Type B pancreatic cell (in vitro differentiated cells): Measurements from ENCODE around the gene APBB1. TPM values are rescaled to one million over a fixed set of nuclear protein-coding genes. Genes with fewer than 3 reads are reported as not detected.

ENCODE experiments used
- DNase-seq: peaks from one replicate; pipeline ENCODE4 v3.0.0; 2021; ENCODE audit warnings: mixed read lengths; ENCODE audit not compliant: unreplicated experiment; ENCODE audit errors: extremely low spot score
- H3K27ac Mint-ChIP-seq: 2 replicates; pipeline ENCODE4 v1.8.0; 2021; ENCODE audit warnings: mild to moderate bottlenecking, mixed read lengths
- H3K27me3 Mint-ChIP-seq: 2 replicates; pipeline ENCODE4 v1.8.0; 2021; ENCODE audit warnings: mixed read lengths
- H3K36me3 Mint-ChIP-seq: 2 replicates; pipeline ENCODE4 v1.8.0; 2021; ENCODE audit warnings: mixed read lengths
- H3K4me1 Mint-ChIP-seq: one replicate; pipeline ENCODE4 v1.8.0; 2021; ENCODE audit warnings: mixed read lengths; ENCODE audit not compliant: unreplicated experiment
- H3K4me3 Mint-ChIP-seq: 2 replicates; pipeline ENCODE4 v1.8.0; 2021; ENCODE audit warnings: mild to moderate bottlenecking, mixed read lengths
- H3K9me3 Mint-ChIP-seq: 2 replicates; pipeline ENCODE4 v1.8.0; 2021; ENCODE audit warnings: mixed read lengths
- total RNA-seq: library from RNA; stranded (reverse); gene quantifications from 2 replicates; pipeline ENCODE4 v1.2.1, GENCODE V29; 2021; ENCODE audit warnings: low replicate concordance
- TF ChIP-seq, protein P1 (sequence below): fragments of 200-600 bp; sonication (generic); conservative IDR thresholded peaks from 2 replicates; pipeline ENCODE4 v1.5.0; 2021; ENCODE audit warnings: antibody characterized with exemption, mild to moderate bottlenecking

The APBB1 gene
- total RNA-seq, 1 donor from 2014 or later = 61.6 TPM

- no peak for DNase-seq
- peaks cover 5% of the 10 kb centered on the region for H3K4me1 Mint-ChIP-seq
- H3K36me3 Mint-ChIP-seq = peaks cover 8% of the 10 kb centered on the region
- H3K4me3 Mint-ChIP-seq = no peak overlapping the region
- H3K27me3 Mint-ChIP-seq = no peaks in the 10 kb centered on the region
- H3K9me3 Mint-ChIP-seq = no peaks in the 10 kb centered on the region
- H3K27ac Mint-ChIP-seq = no peak overlapping the region
- TF ChIP-seq, protein P1, sequence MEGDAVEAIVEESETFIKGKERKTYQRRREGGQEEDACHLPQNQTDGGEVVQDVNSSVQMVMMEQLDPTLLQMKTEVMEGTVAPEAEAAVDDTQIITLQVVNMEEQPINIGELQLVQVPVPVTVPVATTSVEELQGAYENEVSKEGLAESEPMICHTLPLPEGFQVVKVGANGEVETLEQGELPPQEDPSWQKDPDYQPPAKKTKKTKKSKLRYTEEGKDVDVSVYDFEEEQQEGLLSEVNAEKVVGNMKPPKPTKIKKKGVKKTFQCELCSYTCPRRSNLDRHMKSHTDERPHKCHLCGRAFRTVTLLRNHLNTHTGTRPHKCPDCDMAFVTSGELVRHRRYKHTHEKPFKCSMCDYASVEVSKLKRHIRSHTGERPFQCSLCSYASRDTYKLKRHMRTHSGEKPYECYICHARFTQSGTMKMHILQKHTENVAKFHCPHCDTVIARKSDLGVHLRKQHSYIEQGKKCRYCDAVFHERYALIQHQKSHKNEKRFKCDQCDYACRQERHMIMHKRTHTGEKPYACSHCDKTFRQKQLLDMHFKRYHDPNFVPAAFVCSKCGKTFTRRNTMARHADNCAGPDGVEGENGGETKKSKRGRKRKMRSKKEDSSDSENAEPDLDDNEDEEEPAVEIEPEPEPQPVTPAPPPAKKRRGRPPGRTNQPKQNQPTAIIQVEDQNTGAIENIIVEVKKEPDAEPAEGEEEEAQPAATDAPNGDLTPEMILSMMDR = no peak
These were observed 8.0 kb downstream of the APBB1 start for GRCh38 chr11:6410695-6411430.

DNA sequence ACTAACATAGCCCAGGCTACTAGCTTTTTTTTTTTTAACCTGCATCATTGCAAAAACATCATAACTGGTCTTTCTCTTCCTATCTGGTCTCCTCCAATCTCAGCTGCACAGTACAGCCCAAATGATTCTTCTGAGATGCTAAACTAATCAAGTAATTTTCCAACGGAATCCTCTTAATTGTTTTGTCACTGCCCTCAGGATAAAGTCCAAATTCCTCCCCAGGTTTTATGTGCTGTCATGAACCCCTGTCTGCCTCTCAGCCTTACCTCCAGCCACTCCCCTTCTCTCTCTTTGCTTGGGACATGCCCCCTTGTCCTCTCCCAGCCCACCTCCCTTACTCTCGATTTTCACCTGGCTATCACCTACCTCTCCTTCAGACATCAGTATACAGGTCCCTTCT lies 12.5 kb downstream of the APBB1 start:
- no peaks in the 10 kb centered on the region for H3K27me3 Mint-ChIP-seq
- H3K9me3 Mint-ChIP-seq = no peaks in the 10 kb centered on the region
- H3K4me3 Mint-ChIP-seq = no peak overlapping the region
- H3K36me3 Mint-ChIP-seq = peaks cover 8% of the 10 kb centered on the region
- no peak overlapping the region for H3K27ac Mint-ChIP-seq
- H3K4me1 Mint-ChIP-seq = no peaks in the 10 kb centered on the region
- DNase-seq = no peak
- TF ChIP-seq, protein P1 = no peak

DNA sequence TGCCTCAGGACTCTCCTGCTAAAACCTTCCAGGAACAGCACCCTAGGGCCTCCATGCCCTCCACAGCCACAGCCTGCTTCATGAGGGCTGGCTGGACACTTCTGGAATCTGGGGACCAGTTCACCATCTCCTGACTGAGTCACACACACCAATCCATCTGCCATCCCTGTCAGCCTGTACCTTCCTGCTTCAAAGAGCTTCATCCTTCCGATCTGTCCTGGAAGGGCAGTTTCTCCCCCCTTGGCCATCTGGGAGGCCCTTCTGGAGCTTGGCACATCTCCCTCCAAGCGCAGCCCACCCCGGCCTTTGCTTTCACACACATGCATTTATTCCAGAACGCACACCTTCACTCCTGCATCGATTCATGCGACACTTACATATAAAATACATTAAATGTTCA lies 13.0 kb downstream of the APBB1 start:
- no peak for DNase-seq
- H3K27me3 Mint-ChIP-seq = no peaks in the 10 kb centered on the region
- H3K4me3 Mint-ChIP-seq = no peak overlapping the region
- TF ChIP-seq, protein P1 = no peak
- H3K9me3 Mint-ChIP-seq = no peaks in the 10 kb centered on the region
- no peaks in the 10 kb centered on the region for H3K4me1 Mint-ChIP-seq
- peak overlapping the region; percentile 3 for H3K27ac Mint-ChIP-seq
- H3K36me3 Mint-ChIP-seq = peaks cover 8% of the 10 kb centered on the region

GRCh38 chr11:6405052-6405667 lies 13.7 kb downstream of the APBB1 start:
- TF ChIP-seq, protein P1 = no peak
- Mint-ChIP-seq H3K27ac (peak overlapping the region; percentile 3), H3K9me3 (no peaks in the 10 kb centered on the region), H3K4me1 (no peaks in the 10 kb centered on the region), H3K4me3 (no peak overlapping the region), H3K27me3 (no peaks in the 10 kb centered on the region), H3K36me3 (peaks cover 8% of the 10 kb centered on the region)
- no peak for DNase-seq

DNA sequence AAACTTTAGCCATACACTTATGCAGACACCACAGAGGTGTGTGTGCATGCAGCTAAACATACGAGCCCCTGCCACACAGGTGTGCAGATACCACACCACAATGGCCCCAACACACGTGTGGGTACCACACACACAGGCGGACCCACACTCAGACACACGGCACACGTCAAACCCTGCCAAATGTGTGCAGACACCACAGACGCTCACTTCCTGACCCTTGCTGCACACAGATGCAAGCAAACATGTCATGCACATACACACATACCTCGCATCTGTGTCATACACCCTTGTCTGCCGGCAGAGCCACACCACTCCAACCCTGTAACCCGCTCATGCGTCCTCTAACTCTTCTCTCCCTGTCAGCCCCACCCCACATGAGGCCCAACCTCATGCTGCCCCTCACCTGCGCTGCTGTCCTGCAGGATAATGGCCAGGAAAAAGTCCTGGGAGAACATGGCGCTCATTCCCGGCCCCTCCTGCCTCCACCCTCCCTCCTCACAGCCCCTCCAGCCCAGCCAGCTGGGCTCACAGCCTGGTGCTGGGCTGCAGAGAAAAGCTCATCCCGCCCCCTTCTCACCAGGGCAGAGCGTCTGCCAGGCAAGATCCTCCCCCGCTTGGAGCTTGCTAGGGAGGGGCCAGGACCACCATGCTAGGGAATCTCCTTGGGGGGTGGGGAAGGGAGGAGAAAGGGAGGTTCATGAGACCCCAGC lies 14.4 kb downstream of the APBB1 start:
- no peaks in the 10 kb centered on the region for H3K4me1 Mint-ChIP-seq
- TF ChIP-seq, protein P1 = no peak
- H3K27me3 Mint-ChIP-seq = no peaks in the 10 kb centered on the region
- H3K4me3 Mint-ChIP-seq = no peak overlapping the region
- no peak for DNase-seq
- H3K36me3 Mint-ChIP-seq = peaks cover 12% of the 10 kb centered on the region
- H3K9me3 Mint-ChIP-seq = no peaks in the 10 kb centered on the region
- no peak overlapping the region for H3K27ac Mint-ChIP-seq
